CD4-positive, CD25-positive, alpha-beta regulatory T cell (primary cell): ENCODE results near the gene VEGFA. TPM values are rescaled to one million over a fixed set of nuclear protein-coding genes. Genes with fewer than 3 reads are reported as not detected.
A peak's percentile ranks its signal among the peaks of the same experiment; 100 is the strongest.

ENCODE experiments used
- ATAC-seq, 2 donors: fragments of 150-1000 bp; cut with Tn5 transposase; one replicate each; pipeline ENCODE4 v1.10.0; 2021; ENCODE audit warnings: low read depth in 2 of 2, moderate number of reproducible peaks in 2 of 2, moderate library complexity in 1 of 2
- DNase-seq, 3 donors: peaks; one replicate each; pipeline versions ENCODE4 v3.0.0 to v3.0.0-alpha.2; 2012 to 2022; ENCODE audit warnings: mixed read lengths in 1 of 3
- H3K27ac ChIP-seq: one replicate; pipeline ENCODE4 v1.7.0; 2013; ENCODE audit warnings: mild to moderate bottlenecking, low read length; ENCODE audit not compliant: insufficient read depth, poor library complexity, severe bottlenecking
- H3K27me3 ChIP-seq: one replicate; pipeline ENCODE4 v1.7.0; 2013; ENCODE audit warnings: low read length; ENCODE audit not compliant: control insufficient read depth, insufficient read depth
- H3K36me3 ChIP-seq: one replicate; pipeline ENCODE4 v1.7.0; 2013; ENCODE audit warnings: mild to moderate bottlenecking, low read length, moderate library complexity; ENCODE audit not compliant: control insufficient read depth, insufficient read depth
- H3K4me1 ChIP-seq: 2 replicates; pipeline ENCODE4 v1.7.0; 2013; ENCODE audit warnings: mild to moderate bottlenecking, low read length; ENCODE audit not compliant: insufficient read depth, control insufficient read depth, poor library complexity, severe bottlenecking
- H3K4me3 ChIP-seq: one replicate; pipeline ENCODE4 v1.7.0; 2013; ENCODE audit warnings: low read depth, mild to moderate bottlenecking, low read length, moderate library complexity
- H3K9me3 ChIP-seq, 2 experiments: 1 replicate in 1 of 2; 2 replicates in 1 of 2; pipeline ENCODE4 v1.7.0; 2013; ENCODE audit warnings: low read length in 2 of 2, mild to moderate bottlenecking in 1 of 2, moderate library complexity in 1 of 2; ENCODE audit not compliant: control insufficient read depth in 2 of 2
- H3K27ac Mint-ChIP-seq, 3 donors: one replicate each; pipeline ENCODE4 v1.8.0; 2020 to 2022; ENCODE audit warnings: mild to moderate bottlenecking in 3 of 3, mixed read lengths in 3 of 3, moderate library complexity in 2 of 3
- H3K27me3 Mint-ChIP-seq: one replicate; pipeline ENCODE4 v1.8.0; 2022; ENCODE audit warnings: mild to moderate bottlenecking, mixed read lengths
- H3K36me3 Mint-ChIP-seq: one replicate; pipeline ENCODE4 v1.8.0; 2020; ENCODE audit warnings: mixed read lengths
- H3K4me1 Mint-ChIP-seq, 4 donors: one replicate each; pipeline ENCODE4 v1.8.0; 2020 to 2022; ENCODE audit warnings: mixed read lengths in 4 of 4, mild to moderate bottlenecking in 1 of 4
- H3K4me3 Mint-ChIP-seq, 4 donors: one replicate each; pipeline ENCODE4 v1.8.0; 2020 to 2022; ENCODE audit warnings: mild to moderate bottlenecking in 4 of 4, mixed read lengths in 4 of 4, moderate library complexity in 3 of 4
- H3K9me3 Mint-ChIP-seq, 7 donors: one replicate each; pipeline ENCODE4 v1.8.0; 2020 to 2022; ENCODE audit warnings: mixed read lengths in 7 of 7, mild to moderate bottlenecking in 3 of 7, moderate library complexity in 2 of 7
- polyA plus RNA-seq, 4 donors: library from polyadenylated mRNA; unstranded; fragments of 300-500 nt; fragmentation: Illumina TruSeq; gene quantifications; one replicate each; pipeline ENCODE4 v1.2.3, GENCODE V29; 2021
- total RNA-seq: library from RNA; stranded (reverse); gene quantifications from one replicate; pipeline ENCODE4 v1.2.3, GENCODE V29; 2022

Gene VEGFA
- total and polyA plus RNA-seq, 5 donors from 2014 or later: 0.01 to 0.22 (median 0.13) TPM; not detected in 2

DNA sequence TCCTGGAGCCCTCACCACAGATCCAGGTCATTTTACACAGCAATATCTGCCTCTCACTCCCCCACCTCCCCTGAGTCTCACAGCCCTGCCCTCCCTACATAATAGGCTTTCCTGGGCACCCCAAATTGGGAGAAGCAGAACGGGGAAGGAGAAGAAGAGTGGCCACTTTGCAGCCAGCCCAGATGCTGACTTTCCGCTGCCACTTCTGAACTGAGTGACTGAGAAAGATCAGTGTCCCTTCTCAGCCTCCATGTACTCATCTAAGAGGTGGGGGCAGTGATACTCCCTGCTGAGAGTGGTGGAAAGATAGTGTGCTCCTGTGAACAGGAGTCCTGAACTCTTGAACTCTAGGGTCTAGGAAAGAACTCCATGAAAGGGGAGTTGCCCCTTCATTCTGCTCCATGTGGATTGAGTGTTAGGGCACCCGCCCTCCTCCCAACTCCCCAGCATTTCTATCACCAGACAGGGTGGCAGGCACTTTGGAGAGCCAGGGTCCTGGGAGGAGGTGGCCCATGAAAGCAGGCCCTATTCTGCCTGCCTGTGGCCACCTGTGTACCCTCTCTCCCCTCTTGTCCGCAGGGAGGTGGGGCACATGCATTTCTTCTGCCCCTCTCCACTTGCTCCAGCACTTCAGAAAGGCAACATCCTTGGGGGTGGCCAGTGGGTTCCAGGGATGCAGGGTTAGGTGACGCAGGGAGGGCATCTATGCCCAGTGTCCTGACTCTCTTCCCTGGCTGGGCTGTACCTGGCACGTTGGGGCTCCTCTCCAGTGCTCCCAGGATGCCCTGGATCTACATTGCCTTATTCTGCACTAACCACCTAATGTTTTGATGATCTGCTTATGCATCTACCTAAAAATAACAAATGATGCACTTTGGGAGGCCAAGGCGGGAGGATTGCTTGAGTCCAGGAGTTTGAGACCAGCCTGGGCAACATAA lies 44.1 kb upstream of the VEGFA start:
- peak overlapping the region in 1 of 4 donors; percentile 21 for H3K4me3 Mint-ChIP-seq
- peaks cover 8% of the 10 kb centered on the region for H3K27me3 Mint-ChIP-seq
- Histone ChIP-seq H3K27me3 (no peaks in the 10 kb centered on the region), H3K4me3 (no peak overlapping the region), H3K27ac (no peak overlapping the region), H3K9me3 (peaks cover 3 to 6% of the 10 kb centered on the region in 2 experiments), H3K4me1 (peaks cover 17% of the 10 kb centered on the region), H3K36me3 (no peaks in the 10 kb centered on the region)
- peaks cover 0 to 9% (median 2%) of the 10 kb centered on the region in 7 donors for H3K9me3 Mint-ChIP-seq
- peaks cover 0 to 28% (median 10%) of the 10 kb centered on the region in 4 donors for H3K4me1 Mint-ChIP-seq
- H3K36me3 Mint-ChIP-seq: no peaks in the 10 kb centered on the region
- H3K27ac Mint-ChIP-seq: peak overlapping the region in 2 of 3 donors; percentile 20 to 59
- ATAC-seq: no peak
- no peak for DNase-seq

DNA sequence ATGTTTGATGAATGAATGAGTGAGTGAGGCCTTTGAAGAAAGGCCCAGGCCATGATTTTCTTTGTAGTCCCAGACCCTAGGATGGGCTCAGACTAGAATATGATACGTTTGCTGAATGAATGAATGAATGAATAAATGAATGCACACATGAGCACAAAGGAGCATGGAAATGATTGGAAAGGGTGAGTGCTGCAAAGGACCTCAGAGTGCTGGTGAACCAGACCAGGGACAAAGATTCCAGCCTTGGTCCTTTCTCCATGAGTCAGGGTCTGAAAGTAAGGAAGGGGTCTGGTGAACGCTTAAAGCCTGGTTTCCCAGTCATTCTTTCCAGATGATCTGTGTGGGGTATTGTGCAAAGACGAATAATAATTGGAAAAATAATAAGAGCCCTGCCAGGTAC lies 42.4 kb upstream of the VEGFA start:
- H3K9me3 ChIP-seq: peaks cover 7 to 12% of the 10 kb centered on the region in 2 experiments
- H3K27ac ChIP-seq: no peak overlapping the region
- ATAC-seq (no peak), DNase-seq (no peak)
- no peaks in the 10 kb centered on the region for H3K27me3 ChIP-seq
- Mint-ChIP-seq H3K36me3 (no peaks in the 10 kb centered on the region), H3K4me1 (peaks cover 0 to 28% (median 10%) of the 10 kb centered on the region in 4 donors), H3K4me3 (no peak overlapping the region), H3K27me3 (peaks cover 12% of the 10 kb centered on the region), H3K9me3 (peaks cover 0 to 12% (median 3%) of the 10 kb centered on the region in 7 donors), H3K27ac (no peak overlapping the region)
- H3K4me3 ChIP-seq: no peak overlapping the region
- peaks cover 17% of the 10 kb centered on the region for H3K4me1 ChIP-seq
- H3K36me3 ChIP-seq: no peaks in the 10 kb centered on the region

DNA sequence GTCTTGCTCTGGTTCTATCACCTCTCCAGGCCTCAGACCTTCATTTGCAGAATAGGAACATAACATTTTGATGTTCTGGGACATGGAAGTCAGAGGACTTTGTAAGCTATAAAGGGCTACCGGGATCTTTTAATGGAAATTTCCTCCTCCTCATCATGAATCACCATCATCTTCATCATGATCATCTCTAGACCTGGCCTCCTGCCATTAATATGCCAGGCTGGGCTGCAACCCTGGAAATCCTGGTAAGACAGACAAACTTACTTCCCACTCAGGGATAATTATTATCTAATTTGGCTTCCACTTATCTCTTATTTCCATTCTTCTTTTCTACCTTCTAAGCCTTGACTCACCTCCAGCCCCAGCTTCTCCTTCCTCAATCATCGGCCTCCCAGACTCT lies 41.4 kb upstream of the VEGFA start:
- no peaks in the 10 kb centered on the region for H3K36me3 Mint-ChIP-seq
- H3K4me3 Mint-ChIP-seq: no peak overlapping the region
- peaks cover 0 to 12% (median 3%) of the 10 kb centered on the region in 7 donors for H3K9me3 Mint-ChIP-seq
- no peaks in the 10 kb centered on the region for H3K27me3 ChIP-seq
- DNase-seq (no peak), ATAC-seq (no peak)
- no peak overlapping the region for H3K27ac ChIP-seq
- peaks cover 12% of the 10 kb centered on the region for H3K27me3 Mint-ChIP-seq
- no peaks in the 10 kb centered on the region for H3K36me3 ChIP-seq
- peaks cover 7 to 12% of the 10 kb centered on the region in 2 experiments for H3K9me3 ChIP-seq
- H3K27ac Mint-ChIP-seq: no peak overlapping the region
- H3K4me1 Mint-ChIP-seq: peaks cover 0 to 27% (median 12%) of the 10 kb centered on the region in 4 donors
- H3K4me1 ChIP-seq: peaks cover 17% of the 10 kb centered on the region
- H3K4me3 ChIP-seq: no peak overlapping the region

DNA sequence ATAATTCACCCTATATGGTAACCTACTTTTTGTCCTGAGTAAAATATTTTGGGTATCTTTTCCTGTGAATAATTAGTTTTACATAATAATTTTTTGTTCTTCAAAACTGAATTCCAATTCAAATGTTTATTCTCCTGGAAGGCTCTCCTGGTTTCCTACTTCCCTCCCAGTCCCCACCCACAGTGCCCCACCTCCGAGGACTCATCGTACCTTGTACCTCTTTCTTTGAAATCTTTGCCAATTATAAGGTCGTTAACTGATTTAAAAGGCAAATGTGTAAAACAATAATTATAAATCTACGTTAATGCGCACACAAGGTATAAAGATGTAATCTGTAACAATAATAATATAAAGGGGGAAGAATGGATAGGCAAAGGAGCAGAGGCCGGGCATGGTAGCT lies 40.5 kb upstream of the VEGFA start:
- no peak overlapping the region for H3K4me3 Mint-ChIP-seq
- peaks cover 0 to 12% (median 3%) of the 10 kb centered on the region in 7 donors for H3K9me3 Mint-ChIP-seq
- H3K27ac Mint-ChIP-seq: no peak overlapping the region
- H3K36me3 Mint-ChIP-seq: no peaks in the 10 kb centered on the region
- H3K27me3 ChIP-seq: no peaks in the 10 kb centered on the region
- no peak overlapping the region for H3K4me3 ChIP-seq
- peaks cover 22% of the 10 kb centered on the region for H3K4me1 ChIP-seq
- peaks cover 12% of the 10 kb centered on the region for H3K27me3 Mint-ChIP-seq
- ATAC-seq (no peak), DNase-seq (no peak)
- H3K27ac ChIP-seq: no peak overlapping the region
- peaks cover 0 to 23% (median 12%) of the 10 kb centered on the region in 4 donors for H3K4me1 Mint-ChIP-seq
- H3K36me3 ChIP-seq: no peaks in the 10 kb centered on the region
- H3K9me3 ChIP-seq: peaks cover 7 to 12% of the 10 kb centered on the region in 2 experiments

DNA sequence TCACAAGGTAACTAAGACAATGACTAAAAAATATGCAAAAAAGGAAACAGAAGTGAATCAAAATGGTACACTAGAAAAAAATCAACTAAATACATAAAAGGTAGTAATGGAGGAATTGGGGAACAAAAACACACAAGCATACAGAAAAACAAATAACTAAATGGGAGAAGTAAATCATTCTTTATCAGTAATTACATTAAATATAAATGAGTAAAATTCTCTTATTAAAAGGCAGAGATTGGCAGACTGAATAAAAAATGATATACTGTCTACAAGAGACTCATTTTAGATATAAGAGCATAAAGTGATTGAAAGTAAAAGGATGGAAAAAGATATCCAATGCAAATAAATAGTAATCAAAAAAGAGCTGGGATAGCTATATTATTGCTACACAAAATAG lies 39.4 kb upstream of the VEGFA start:
- H3K4me3 Mint-ChIP-seq: no peak overlapping the region
- peaks cover 0 to 15% (median 8%) of the 10 kb centered on the region in 4 donors for H3K4me1 Mint-ChIP-seq

DNA sequence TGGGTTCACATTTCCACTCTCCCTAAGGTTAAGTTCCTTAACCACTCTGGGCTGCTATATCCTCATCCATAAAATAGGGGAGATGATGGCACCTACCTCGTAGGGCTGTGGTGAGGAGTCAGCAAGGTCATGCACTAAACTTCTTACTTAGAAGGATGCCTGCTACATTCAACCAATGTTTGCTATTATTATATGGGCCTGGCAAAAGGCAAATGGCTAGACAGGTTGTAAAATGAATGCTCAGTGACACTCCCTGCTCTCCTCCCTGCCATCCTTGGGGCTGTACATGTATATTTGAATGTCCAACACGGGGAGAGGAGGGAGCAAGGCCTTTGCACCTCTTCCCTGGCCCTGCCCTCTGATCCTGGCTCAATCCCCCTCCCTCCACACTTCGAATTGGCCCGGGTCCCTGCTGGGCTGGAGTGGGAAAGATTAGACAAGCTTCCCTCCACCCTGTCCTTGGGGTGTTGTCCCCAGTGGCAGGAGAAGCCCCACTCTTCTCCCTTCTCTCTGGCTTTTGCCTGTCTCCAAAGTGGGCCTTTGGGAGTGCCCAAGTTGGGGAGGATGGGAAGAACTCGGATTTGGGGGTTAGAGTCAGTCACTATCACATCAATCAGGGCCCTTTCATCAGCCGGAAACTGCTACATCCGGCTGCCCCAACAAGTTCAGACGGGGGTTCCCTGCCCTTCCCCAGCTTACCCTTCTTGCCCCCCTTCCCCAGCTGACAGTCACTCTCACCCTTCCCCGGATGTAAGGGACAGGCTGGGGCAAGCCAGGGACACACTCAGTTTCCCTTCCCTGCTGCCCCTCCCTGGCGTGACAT lies 36.3 kb upstream of the VEGFA start:
- H3K9me3 ChIP-seq: peaks cover 7 to 12% of the 10 kb centered on the region in 2 experiments
- ATAC-seq (peak; percentile 65 to 90), DNase-seq (peak in 1 of 3 donors; percentile 49)
- Mint-ChIP-seq H3K4me1 (peaks cover 0 to 9% (median 4%) of the 10 kb centered on the region in 4 donors), H3K9me3 (peaks cover 0 to 12% (median 3%) of the 10 kb centered on the region in 7 donors), H3K27me3 (peaks cover 4% of the 10 kb centered on the region), H3K4me3 (no peak overlapping the region), H3K36me3 (no peaks in the 10 kb centered on the region), H3K27ac (no peak overlapping the region)
- H3K27ac ChIP-seq: no peak overlapping the region
- H3K36me3 ChIP-seq: no peaks in the 10 kb centered on the region
- H3K4me1 ChIP-seq: peaks cover 13% of the 10 kb centered on the region
- H3K4me3 ChIP-seq: no peak overlapping the region
- no peaks in the 10 kb centered on the region for H3K27me3 ChIP-seq

More for the DNA sequence above, 39.4 kb upstream of the VEGFA start:
- peaks cover 12% of the 10 kb centered on the region for H3K27me3 Mint-ChIP-seq
- no peak for DNase-seq
- no peak overlapping the region for H3K27ac ChIP-seq
- H3K36me3 ChIP-seq: no peaks in the 10 kb centered on the region
- no peaks in the 10 kb centered on the region for H3K36me3 Mint-ChIP-seq
- H3K4me1 ChIP-seq: peaks cover 14% of the 10 kb centered on the region
- ATAC-seq: no peak
- H3K9me3 ChIP-seq: peaks cover 7 to 12% of the 10 kb centered on the region in 2 experiments
- no peak overlapping the region for H3K4me3 ChIP-seq
- no peaks in the 10 kb centered on the region for H3K27me3 ChIP-seq
- no peak overlapping the region for H3K27ac Mint-ChIP-seq
- peaks cover 0 to 12% (median 3%) of the 10 kb centered on the region in 7 donors for H3K9me3 Mint-ChIP-seq

DNA sequence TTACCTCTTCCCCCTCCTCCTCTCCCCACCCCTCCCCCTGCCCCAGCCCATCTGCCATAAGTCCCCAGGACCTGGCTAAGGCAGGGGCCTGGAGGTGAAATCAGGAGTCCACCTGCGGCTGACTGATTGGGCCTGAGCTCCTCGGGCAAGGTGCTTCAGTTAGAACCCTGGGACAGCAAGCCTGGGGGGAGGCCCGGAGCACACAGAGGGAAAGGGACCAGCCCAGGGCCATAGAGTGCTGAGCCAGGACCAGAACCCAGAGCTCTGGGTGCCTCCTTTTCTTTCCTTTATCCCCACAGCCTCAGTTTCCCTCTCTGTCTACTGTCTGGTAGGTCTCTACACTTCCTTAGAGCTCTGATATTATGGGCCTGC lies 35.7 kb upstream of the VEGFA start:
- H3K4me1 ChIP-seq: peaks cover 13% of the 10 kb centered on the region
- H3K9me3 Mint-ChIP-seq: peaks cover 0 to 12% (median 3%) of the 10 kb centered on the region in 7 donors
- H3K27me3 Mint-ChIP-seq: peaks cover 4% of the 10 kb centered on the region
- peaks cover 7 to 12% of the 10 kb centered on the region in 2 experiments for H3K9me3 ChIP-seq
- no peak overlapping the region for H3K27ac ChIP-seq
- H3K36me3 ChIP-seq: no peaks in the 10 kb centered on the region
- H3K27me3 ChIP-seq: no peaks in the 10 kb centered on the region
- H3K4me3 Mint-ChIP-seq: no peak overlapping the region
- no peak for ATAC-seq
- peak overlapping the region in 1 of 3 donors; percentile 15 for H3K27ac Mint-ChIP-seq
- DNase-seq: no peak
- H3K4me1 Mint-ChIP-seq: peaks cover 0 to 9% (median 4%) of the 10 kb centered on the region in 4 donors
- H3K4me3 ChIP-seq: no peak overlapping the region
- no peaks in the 10 kb centered on the region for H3K36me3 Mint-ChIP-seq
